B cell (primary cell): ENCODE data around the gene MTMR8.

Experiments used
- EZH2 ChIP-seq: IDR thresholded peaks from 2 replicates; pipeline ENCODE4 v1.6.1; 2012; ENCODE audit warnings: borderline replicate concordance, low read depth, mild to moderate bottlenecking, moderate library complexity, low read length; ENCODE audit not compliant: insufficient read depth, poor library complexity, severe bottlenecking
- TF ChIP-seq, protein P1 (sequence below): fragments of 200-600 bp; IDR thresholded peaks from one replicate; pipeline ENCODE4 v1.8.0; 2022; ENCODE audit warnings: antibody characterized with exemption, mild to moderate bottlenecking

- TF ChIP-seq, protein P1, sequence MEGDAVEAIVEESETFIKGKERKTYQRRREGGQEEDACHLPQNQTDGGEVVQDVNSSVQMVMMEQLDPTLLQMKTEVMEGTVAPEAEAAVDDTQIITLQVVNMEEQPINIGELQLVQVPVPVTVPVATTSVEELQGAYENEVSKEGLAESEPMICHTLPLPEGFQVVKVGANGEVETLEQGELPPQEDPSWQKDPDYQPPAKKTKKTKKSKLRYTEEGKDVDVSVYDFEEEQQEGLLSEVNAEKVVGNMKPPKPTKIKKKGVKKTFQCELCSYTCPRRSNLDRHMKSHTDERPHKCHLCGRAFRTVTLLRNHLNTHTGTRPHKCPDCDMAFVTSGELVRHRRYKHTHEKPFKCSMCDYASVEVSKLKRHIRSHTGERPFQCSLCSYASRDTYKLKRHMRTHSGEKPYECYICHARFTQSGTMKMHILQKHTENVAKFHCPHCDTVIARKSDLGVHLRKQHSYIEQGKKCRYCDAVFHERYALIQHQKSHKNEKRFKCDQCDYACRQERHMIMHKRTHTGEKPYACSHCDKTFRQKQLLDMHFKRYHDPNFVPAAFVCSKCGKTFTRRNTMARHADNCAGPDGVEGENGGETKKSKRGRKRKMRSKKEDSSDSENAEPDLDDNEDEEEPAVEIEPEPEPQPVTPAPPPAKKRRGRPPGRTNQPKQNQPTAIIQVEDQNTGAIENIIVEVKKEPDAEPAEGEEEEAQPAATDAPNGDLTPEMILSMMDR, result no peak
- no peak for TF ChIP-seq EZH2
These were observed 15.3 kb downstream of the MTMR8 start for GRCh38 chrX:64379924-64380323.
